GM12801 (cell line): ENCODE measurements around the gene SCAMP1.

Experiments used
- CTCF ChIP-seq: IDR thresholded peaks from one replicate; pipeline ENCODE4 v1.5.1; 2011; ENCODE audit warnings: control low read depth; ENCODE audit not compliant: insufficient read length; ENCODE audit errors: extremely low read depth

Gene SCAMP1

GRCh38 chr5:78433972-78434371 lies 73.6 kb downstream of the SCAMP1 start:
- TF ChIP-seq CTCF = no peak

GRCh38 chr5:78447775-78448424 lies 87.5 kb downstream of the SCAMP1 start:
- no peak for TF ChIP-seq CTCF

DNA sequence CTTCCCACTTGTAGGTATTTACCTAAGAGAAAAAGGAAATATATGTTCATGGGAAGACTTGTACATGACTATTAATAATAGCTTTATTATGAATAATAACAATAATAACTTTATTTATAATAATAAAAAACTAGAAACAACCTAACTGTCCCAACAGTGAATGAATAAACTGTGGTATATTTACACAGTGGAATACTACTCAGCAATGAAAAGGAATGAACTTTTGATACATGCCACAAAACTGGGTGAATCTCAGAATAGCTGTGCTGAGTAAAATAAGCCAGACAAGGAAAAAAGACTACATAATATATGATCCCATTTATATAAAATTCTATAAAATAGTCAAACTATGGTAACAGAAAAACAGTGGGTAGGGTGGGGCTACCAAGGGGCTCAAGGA lies 88.7 kb downstream of the SCAMP1 start:
- TF ChIP-seq CTCF = no peak

GRCh38 chr5:78458843-78459242 lies 98.4 kb downstream of the SCAMP1 start:
- TF ChIP-seq CTCF = no peak

DNA sequence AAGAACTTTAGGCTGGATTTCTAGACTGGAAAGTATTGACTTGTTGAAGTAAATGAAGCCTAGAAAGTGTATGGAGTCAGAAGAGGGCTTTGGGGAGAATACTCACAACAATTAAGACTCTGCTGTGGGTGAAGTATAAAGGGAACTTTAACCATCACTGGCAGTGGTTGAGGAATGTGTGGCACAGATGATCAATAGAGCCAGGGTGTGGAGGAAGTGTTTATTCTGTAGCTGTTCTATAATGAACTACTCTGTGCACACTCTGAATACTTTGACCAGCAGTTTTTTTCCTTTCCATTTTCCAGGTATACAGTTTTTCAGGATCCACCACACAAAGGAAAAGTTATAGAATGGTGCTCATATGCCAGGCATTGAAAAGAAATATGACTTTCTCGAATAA lies 106.7 kb downstream of the SCAMP1 start:
- TF ChIP-seq CTCF = no peak

- no peak for TF ChIP-seq CTCF
Measured at GRCh38 chr5:78467752-78468357, 107.4 kb downstream of the SCAMP1 start.

GRCh38 chr5:78471896-78472295 lies 111.5 kb downstream of the SCAMP1 start:
- TF ChIP-seq CTCF = no peak
